Occipital lobe (tissue), 3 donors: ENCODE measurements around the gene SUZ12. TPM values are rescaled to one million over a fixed set of nuclear protein-coding genes. Genes with fewer than 3 reads are reported as not detected.
"Not testable (repeated sequence)": the region's sequence is repeated elsewhere in the genome, so short reads cannot be mapped to it uniquely, and the experiment has no call there.

Experiments used
- DNase-seq: peaks from one replicate; lab custom pipeline; 2025; lab: John Stamatoyannopoulos, UW
- small RNA-seq: library from RNA; depleted of rRNA; stranded (forward); fragments of <200 nt; gene quantifications from one replicate; pipeline ENCODE3, GENCODE V24; 2014
- total RNA-seq: library from RNA; depleted of rRNA; stranded (reverse); fragments of >200 nt; gene quantifications from one replicate; pipeline ENCODE4 v1.2.3, GENCODE V29; 2014

Gene SUZ12
- total RNA-seq, 1 donor from 2014 or later, result 38.2 TPM

DNA sequence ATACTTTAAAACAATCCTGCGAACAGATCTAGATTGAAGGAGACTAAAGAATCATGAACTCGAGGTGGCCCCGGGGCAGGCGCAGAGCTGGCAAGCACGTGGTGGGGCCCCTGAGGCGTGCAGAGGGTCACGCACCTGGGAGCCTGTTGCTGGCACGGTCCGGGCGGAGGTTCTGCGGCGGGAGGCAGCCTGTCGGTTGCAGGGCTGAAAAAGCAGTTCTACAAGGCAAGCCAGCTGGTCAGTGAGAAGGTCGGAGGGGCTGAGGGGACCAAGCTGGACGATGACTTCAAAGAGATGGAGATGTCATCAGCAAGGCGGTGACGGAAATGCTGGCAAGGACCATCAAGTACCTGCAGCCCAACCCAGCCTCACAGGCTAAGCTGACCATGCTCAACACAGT lies 103.4 kb downstream of the SUZ12 start:
- not testable (repeated sequence) for DNase-seq

DNA sequence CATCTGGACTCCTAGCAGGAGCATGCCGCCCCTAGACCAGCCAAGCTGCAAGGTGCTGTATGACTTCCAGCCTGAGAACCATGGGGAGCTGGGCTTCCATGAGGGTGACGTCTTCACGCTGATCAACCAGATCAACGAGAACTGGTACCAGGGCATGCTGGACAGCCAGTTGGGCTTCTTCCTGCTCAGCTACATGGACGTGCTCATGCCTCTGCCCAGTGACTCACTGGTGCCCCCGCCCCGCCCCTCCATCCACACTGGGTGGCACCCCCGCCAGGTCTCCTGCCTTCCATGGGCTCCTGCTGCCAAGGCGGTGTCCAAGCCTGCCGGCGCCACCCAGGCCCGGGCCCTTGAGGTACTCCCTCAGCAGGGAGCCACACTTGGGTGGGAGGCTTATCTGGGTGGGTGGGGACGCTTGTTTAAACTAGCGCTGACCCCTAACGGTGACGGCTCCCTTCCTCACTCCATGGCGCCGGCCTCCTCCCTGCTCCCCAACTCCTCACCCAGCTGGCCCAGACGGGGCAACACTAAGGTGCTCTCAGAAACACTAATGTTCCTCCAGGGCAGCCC lies 104.6 kb downstream of the SUZ12 start:
- DNase-seq, result not testable (repeated sequence)

DNA sequence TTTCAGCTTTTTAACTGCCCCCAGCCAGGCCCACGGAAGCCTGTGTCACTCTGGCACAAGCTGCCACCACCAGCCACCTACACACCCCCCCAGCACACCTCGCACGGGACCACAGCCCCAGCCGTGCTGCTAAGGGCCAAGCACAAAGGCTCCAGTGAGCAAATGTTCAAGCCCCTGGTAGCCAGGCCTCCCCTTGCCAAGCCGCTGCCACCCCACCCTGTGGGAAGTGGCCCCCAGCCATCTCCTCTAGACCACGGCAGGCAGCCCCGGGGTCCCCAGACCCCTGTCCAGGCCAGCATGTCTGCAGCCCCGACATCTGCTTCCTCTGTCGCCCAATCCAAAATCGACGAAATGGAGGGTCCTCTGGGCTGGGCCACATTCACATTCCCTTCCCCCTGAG lies 105.5 kb downstream of the SUZ12 start:
- not testable (repeated sequence) for DNase-seq

DNA sequence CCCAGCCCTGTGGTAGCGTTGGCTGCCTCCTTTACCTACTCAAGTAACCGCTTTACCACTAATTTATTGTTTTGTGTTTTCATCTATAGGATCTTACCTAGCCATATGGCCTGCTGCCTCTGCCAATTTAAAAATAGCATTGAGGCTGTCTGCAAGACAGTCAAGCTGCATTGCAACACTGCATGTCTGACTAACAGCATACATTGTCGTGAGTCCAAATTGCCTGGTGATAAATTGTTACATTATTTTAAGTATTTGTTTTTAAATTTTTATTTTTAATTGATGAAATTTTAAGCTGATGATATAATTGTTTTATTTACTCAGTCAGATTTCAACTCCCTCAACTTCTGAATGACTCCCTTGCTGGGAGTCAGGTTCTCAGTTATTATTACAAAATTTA lies 108.8 kb downstream of the SUZ12 start:
- DNase-seq, result not testable (repeated sequence)

DNA sequence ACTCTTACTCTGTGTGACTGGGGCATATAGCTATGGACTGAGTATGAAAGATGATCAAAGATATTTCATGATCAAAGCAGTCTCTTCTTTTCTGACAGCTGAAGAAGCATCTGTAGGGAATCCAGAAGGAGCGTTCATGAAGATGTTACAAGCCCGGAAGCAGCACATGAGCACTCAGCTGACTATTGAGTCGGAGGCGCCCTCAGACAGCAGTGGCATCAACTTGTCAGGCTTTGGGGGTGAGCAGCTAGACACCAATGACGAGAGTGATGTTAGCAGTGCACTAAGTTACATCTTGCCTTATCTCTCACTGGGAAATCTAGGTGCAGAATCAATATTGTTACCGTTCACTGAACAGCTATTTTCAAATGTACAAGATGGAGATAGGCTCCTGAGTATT lies 110.9 kb downstream of the SUZ12 start:
- not testable (repeated sequence) for DNase-seq

Small RNAs within 50 kb of the gene (small RNA-seq; reads per million reads assigned to genes)
- gene AC090616.4, result not detected
- gene RNA5SP437, result not detected

Other genes with a start within 250 kb of the SUZ12 start
- gene COPRS, start 77.8 kb upstream of the SUZ12 start, total RNA-seq, result 26.2 TPM
- gene UTP6, start 35.3 kb upstream of the SUZ12 start, total RNA-seq, result 47.1 TPM
- gene LRRC37B, start 70.4 kb downstream of the SUZ12 start, total RNA-seq, result 79.5 TPM
- gene RHOT1, start 205.5 kb downstream of the SUZ12 start, total RNA-seq, result 131 TPM